Activated CD4-positive, alpha-beta T cell treated with anti-CD3 and anti-CD28 coated beads for 48 hours (primary cell): ENCODE measurements around the gene SLC9C2.
"Not testable (repeated sequence)": the region's sequence is repeated elsewhere in the genome, so short reads cannot be mapped to it uniquely, and the experiment has no call there.

ENCODE experiments used
- DNase-seq: peaks from one replicate; pipeline ENCODE4 v3.0.0-alpha.2; 2020

The SLC9C2 gene

DNA sequence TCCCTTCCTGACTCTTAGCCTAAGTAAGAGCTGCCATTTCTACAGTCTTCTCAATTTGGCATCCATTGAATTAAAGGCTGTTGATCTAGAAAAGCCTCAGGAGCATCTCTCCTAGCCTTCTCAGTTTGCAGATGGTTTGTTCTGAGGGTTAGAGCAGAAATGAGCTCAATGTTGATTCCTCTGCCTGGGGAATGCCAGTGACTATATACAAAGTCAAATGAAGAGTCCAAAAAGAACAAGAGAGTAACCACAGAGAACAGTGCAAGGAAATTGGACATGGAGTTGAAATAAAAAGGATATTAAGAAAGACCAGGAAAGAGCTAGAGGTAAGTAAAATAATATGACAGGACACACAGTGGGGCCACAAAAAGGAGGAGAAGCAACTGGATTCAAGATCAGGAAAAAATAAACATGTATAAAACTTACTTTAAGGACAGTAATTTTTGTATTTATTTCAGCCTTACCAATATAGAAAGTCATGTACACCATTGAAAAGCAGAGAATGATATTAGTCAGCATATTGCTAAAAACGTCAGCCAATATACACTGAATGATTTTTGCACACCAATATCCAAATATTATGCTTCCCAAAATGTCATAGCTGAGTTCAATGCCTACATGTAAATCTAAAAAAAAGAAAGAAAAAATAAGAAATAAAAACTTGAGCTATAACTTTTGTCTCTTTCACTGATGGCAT lies 21.3 kb downstream of the SLC9C2 start:
- no peak for DNase-seq

DNA sequence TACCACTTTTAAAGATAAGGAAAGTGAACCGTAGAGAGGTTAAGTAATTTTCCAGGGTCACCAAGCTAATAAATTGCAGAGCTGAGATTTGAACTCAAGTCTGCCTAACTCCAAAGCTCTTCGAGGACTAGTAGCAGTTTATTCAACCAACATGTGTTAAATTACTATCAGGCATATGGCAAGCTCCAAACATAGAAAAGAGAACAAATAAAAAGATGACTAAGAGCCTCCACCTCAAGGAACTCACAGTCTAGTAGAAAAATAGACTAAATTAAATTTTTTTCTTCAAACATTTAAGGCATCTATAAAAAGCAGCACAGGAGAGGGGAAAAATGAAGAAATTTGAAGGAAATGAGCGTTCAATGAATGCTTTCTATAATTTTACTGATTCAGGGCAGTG lies 22.2 kb downstream of the SLC9C2 start:
- no peak for DNase-seq

DNA sequence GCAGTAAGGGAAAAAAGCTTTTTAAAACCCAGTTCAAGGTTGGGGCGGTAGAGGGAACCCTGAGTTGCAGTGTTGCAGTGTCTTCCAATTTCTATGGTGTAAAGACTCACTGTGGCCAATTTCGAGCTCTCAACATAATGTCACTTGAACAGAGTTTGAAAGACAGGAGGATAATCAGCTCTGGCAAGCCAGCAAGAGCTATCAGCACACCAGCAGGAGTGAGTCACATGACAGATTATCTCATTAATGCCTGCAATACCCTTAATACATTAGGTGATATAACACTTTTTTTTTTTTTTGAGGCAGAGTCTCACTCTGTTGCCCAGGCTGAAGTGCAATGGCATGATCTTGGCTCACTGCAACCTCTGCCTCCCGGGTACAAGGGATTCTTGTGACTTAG lies 22.8 kb downstream of the SLC9C2 start:
- no peak for DNase-seq

DNA sequence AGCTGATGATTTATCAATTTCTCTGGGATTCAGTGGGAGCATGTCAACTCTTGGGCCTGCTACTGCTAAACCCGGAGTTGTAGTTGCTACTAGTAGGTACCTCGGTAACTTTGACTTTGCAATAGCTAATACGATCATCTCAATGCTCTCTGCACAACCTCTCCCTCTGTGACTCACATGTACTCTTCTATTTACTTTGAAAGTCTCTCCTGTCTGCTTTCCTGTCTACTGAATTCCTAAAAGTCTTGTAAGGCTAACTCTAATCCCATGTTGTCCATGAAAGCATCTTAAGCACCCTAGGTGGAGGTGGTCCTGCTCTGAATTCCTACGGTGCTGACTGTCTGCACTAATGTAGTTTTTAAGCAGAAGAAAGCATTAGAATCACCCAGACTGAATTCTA lies 29.3 kb downstream of the SLC9C2 start:
- DNase-seq, result no peak

DNA sequence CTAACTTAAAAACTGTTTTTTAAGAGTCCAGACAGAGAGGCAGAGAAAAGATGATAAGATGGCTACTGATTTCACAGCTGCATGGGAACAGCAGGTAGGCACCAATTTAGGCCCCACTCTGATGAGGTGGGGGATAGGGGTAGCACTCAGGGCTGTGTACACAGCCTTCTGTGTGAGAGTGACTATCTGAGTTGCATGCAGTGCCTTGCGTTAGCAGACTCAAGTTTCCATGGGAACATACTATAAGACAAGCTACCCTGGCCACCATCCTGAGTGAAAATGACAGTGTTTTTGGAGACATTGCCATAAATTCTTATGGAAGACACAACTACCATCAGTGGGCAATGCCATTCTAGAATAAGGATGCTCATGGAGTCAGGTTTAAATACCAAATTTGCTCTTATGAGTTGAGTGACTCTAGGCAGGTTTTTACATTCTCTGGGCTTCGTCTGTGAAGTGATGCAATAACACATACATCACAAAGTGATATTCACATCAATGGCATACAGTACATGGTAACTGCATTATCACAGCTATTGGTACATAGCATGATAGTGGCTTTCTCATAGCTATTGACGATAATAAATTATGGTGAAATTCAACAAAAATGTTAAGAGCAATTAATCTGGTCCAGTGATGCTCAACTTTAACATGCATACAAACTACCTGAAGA lies 30.5 kb downstream of the SLC9C2 start:
- DNase-seq, result no peak

DNA sequence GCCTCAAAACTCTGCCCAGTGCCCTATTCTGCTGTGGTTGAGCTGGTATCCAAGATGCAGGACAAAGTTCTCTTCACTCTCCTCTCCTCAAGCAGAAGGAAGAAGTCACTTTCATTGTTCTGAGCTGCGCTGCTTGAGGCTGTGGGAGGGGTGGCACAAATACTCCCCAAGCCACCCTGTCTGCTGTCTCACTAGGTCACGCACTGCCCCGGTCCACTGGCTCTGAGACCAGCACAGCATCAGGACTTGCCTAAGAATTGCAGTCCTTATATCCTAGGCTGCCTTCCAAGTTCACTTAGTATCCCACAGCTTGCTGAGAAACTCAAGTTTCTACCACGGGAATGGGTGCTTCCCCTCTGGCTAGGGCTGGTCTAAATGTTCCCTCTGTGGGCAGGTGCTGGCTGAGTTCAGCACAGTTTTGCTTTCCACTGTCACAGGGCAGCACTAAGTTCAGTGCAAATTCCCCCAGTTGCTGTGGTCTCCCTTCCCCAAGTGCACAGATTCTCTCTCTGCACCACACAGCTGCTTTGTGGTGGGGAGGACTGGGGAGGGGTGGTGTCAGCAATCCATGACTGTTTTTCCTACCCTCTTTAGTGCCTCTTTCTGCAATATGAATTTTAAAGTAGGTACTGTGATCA lies 32.4 kb downstream of the SLC9C2 start:
- peak; percentile 8 for DNase-seq

DNA sequence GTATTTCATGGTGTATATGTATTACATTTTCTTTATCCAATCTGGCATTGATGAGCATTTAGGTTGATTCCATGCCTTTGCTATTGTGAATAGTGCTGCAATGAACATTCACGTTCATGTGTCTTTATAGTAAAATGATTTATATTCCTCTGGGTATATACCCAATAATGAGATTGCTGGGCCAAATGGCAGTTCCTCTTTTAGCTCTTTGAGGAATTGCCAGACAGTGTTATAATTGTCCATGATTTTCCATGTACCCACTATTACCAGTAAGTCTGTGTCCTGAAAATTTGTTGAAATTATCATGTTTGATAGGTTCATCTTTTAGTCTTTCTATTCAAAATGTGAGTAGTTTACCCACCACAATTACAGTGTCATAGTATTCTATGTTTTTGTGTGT lies 34.4 kb downstream of the SLC9C2 start:
- no peak for DNase-seq

DNA sequence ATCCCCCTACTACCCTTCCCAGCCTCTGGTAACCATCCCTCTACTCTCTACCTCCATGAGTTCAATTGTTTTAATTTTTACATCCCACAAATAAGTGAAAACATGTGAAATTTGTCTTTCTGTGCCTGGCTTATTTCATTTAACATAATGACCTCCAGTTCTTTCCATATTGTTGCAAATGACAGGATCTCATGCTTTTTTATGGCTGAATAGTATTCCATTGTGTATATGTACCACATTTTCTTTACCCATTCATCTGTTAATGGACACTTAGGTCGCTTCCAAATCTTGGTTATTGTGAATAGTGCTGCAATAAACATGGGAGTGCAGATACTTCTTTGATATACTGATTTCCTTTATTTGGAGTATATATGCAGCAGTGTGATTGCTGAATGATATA lies 39.0 kb downstream of the SLC9C2 start:
- DNase-seq, result not testable (repeated sequence)

DNA sequence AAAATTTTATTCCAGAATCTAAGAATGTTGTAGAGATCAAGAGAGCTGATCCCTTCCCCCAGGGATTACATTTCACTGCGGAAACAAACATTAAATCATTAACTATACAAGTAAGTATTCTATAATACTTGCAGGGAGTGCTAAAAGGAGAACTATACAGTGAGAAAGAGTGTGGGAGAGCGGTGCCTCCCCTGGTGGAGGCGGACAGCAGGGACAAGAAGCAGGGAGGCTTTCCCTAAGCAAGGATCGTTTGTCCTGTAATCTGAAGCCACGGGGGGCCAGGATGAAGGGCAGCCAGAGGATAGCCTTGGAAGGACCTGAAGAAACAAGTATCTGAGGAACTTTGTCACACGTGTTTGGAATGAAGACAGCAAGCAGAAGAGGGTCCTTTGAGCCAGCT lies 40.1 kb downstream of the SLC9C2 start:
- DNase-seq, result no peak

DNA sequence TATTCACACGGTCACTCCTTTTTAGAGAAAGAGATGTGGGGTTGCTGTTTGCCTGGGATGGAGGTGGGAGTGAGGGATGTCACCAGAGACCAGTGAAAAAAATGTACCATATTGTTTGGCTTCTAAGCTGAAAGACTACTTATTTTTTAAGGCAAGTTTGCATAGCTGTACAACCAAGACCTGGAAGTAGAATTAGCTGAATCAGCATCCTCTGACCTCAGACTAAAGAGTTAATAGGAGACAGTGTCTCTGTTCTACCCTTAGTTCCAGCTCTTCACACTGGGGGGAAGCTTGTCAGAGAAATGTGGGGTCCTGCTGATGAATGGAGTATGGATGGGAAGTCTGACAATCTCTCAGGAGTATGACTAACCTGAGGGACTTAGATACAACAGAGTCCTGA lies 41.6 kb downstream of the SLC9C2 start:
- DNase-seq, result no peak

DNA sequence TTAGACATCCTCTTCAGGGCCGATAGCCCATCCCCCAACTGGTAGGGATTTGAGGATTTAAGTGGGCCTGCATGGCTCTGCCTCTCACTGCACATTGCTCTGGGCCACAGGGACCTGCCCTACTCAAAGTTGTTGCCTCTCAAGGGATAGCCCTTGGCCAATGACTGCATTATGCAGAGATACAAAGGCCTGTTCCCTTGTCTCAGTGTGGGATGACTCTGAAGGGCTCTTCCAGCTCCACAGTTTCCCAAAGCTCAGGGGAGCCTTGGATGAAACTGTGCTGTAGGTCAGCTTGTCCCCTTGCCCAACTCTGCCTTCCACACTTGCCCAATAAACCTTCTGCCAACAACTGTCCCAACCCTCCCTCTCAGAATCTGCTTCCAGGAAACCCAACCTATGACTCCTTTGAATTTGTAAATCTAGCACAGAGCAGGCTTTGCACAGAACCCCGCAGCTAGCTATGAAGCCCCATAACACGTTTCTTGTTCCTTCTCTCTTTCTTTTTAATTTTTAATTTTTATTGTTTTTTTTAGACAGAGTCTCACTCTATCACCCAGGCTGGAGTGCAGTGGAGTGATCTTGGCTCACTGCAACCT lies 42.5 kb downstream of the SLC9C2 start:
- DNase-seq, result no peak

DNA sequence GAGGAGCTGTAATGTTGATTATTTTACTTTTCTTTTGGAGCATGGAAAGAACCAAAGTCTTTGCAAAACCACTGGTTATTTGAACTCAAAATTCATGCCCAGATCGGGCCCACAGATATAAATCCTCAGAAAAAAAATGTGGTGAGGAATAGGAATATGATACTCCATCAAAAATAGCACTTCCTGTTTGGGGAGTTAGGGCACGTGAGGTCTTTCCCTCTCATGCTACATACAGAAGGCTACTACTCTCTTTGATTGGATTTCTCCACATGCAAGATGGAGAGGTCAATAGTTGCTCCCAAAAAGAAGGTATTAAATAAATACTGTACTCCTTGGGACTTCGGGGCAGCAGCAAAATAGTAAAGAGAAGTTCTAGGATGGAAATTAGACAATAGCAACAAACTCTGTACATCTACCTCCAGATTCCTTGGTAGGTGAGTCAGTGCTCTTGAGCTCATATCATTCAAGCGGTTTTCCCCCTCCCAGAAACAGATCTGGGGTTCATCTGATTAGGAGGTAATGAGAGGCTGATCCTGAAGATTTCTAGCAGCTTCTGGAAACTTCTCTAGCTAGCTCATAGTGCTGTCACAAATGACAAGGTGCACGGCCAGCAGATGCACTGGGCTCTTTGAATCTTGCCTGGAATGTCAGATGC lies 47.1 kb downstream of the SLC9C2 start:
- DNase-seq, result no peak

DNA sequence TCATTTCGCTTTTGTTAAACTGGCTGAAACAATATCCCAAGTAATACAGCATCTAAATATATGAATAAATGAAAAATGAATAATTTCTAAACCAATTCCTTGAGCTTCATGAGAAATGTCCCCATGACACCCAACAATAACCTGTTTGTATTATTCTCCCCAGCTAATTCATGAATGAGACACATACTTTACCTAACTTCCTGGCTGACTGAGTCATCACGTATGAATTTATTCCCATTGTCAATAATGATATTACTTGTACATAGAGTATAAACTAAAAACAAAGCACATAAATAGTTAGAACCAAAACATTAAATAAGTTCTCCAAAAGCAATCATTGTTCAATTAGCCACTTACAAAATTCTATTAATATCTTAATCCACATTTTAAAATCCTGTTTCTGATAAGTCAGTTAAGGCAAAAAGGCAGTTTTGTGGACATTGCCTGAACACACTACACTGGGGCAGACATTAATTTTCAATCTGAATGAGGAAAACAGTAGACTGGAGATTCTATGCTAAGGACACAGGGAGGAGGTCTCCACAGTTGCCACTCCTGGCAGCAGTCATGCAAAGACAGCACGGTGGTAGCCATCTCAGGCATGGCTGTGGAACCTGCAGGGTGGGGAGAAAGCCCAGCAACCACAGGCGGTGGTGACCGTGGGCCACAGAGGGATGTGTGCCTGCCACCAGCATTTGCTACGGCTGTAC lies 48.2 kb downstream of the SLC9C2 start:
- DNase-seq, result no peak

DNA sequence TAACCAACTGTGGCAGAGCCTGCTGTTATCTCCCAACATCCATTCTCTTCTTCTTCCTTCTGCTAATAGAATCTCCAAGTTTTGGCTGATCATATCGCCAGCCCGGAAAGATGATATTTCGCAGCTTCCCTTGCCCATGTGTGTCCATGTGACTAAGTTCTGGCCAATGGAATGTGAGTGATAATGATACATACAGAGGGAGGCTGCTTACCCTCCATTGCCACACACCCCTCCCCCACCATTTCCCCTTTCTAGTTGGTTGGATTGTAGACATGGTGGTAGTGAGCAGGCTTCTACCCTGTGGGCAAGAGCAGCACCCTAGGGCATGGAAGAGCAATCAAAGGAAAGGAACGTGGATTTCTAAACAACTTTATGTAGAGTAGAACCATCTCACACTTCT lies 48.8 kb downstream of the SLC9C2 start:
- DNase-seq, result no peak

DNA sequence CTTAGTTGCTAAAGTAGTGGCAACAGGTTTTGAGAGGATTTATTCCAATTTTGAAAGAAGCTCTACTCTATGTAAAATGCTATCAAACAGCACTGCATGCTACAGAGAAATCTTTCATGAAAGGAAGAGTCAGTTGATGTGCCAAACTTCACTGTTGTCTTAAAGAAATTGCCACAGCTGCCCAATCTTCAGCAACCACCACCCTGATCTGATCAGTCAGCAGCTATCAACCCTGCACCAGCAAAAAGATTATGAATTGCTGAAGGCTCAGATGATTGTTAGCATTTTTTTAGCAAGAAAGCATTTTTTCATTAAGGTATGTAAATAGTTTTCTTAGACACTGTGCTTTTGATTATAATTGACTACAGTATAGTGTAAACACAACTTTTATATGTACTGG lies 49.6 kb downstream of the SLC9C2 start:
- DNase-seq, result no peak

DNA sequence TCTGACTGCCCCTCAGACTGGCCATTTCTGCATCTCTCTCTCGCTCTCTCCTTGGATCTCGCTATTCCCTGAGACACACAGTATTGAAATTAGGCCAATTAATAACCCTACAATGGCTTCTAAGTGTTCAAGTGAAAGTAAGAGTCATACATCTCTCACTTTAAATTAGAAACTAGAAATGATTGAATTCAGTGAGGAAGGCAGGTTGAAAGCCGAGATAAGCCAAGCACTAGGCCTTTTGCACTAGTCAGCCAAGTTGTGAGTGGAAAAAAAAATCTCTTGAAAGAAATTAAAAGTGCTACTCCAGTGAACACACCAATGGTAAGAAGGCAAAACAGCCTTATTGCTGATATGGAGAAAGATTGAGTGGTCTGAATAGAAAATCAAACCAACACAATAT lies 51.2 kb downstream of the SLC9C2 start:
- no peak for DNase-seq

DNA sequence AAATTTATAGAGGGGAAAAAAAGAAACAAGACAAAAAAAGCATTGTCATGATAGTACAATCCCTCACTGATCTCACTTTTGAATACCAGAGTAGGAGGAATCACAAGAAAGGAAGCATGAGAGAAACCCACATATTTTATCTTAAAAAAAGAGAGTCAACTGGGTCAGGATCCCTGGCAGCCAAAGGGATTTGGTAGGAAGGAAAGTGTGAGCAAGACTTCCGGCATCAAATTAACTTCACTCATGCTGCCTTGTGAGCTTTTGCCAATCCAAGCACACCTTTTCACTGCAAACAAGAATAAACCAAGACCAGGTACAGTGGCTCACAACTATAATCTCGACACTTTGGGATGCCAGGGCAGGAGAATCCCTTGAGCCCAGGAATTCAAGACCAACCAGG lies 53.1 kb downstream of the SLC9C2 start:
- no peak for DNase-seq

DNA sequence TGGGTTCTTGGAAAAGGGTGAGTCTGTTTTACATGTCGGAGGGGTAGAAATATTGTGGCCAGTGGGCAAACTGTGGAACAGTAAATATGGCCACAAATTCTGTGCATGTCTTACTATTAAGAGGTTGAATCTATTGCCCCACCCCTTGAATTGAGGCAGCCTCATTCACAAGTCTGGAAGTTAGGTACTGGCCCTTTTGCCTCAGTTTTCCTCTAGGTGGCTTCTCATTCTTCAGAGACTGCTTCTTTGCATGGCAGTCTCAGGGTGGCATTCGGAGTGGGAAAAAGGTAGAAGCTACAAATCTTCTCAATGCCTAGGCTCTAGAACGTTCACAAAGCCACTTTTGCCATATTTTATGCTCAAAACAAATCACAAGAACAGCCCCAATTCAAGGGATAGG lies 57.2 kb downstream of the SLC9C2 start:
- no peak for DNase-seq

DNA sequence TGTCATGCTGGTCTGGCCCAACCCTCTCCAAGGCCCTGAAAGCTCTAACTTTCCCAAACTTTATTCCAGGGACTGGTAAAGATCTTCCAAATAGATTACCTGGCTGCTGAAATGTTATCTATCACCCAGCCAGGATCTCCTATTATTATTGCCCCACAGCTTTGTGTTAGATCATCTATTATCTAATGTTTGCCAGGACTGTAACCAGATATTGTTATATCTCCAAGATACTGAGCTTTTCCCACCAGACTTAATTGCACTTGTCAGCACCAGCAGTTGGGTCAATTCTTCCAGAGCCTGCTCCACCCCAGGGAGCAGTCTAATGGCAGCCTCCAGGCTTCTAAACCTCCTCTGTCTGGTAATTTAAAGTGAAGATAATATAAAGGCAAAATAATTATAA lies 66.6 kb downstream of the SLC9C2 start:
- no peak for DNase-seq

DNA sequence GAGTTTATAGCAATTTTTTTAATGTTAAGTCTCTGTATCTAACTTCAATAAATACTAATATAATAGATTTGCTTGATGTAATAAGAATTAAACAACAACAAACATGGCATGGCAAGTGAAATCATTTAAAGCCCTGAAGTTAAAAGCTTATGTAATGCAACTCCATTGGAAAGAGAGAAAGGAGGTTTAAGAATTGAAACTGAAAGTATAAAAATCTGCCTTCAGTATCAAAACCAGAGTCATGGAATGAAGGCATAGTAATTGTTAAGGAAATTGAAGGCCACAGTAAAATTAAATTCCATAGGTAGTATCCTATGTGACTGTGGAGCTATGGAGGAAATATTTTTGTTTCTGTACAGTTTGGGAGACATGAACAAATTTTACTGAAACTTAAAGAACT lies 70.6 kb downstream of the SLC9C2 start:
- DNase-seq, result no peak

DNA sequence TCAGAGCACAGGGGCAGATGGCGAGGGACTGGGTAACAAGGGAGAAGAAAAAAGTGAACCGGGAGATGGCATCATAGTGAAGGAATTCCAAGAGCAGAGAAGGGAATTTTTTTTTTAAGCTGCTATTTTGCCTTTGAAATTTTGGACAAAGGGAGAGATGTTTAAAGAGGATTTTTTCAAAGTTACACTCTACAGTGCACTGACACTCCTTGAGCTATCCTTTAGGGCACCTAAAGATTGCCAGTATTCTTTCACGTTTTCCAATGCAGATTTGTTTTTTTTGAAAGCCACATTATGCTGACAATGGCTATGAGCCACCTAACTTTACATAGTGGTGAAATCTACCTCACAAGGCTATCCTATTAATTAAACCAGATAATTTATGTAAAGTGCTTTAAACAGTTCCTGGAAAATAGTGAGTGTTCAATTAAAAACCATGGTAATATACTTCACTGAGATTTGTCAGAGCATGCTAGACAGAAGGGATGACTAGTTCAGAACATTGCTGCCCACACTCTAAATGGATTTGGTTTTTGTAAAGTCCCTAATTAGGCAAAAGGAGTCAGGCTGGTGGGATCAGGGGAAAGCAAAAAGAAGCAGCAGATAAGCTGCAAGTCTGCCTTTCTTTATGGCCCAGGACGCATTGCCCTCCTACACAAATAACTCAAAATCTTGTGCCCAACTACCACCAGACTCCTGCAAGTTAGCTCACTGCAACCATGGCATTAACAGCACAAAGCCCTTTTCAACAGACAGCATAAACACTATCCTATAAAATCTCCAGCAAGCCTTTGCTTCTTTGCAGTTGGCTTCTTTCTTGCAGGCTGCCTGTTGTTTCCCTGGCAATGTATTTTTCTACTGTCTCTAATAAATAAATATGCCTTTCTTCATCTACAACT lies 71.8 kb downstream of the SLC9C2 start:
- no peak for DNase-seq

DNA sequence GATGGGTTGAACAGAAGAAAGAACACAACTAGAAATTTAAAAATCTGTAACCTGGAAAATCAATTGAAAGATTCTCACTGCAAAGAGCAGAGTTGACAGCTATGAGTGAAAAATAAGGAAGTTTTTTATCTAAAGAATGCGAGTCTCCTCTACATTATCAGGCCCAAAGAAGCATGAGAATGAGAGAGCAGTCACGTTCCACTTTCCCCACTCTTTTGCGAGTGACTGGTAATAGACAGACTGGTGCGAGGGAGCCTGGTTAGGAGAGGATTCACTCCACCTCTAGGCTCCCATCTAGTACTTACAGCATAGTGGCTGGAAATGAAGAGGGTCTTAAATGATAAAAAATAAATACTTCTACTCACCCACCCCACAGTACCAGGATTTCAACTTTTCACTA lies 73.8 kb downstream of the SLC9C2 start:
- no peak for DNase-seq
